T-helper 9 cell (primary cell): ENCODE results near the gene AZIN2.
A peak's percentile ranks its signal among the peaks of the same experiment; 100 is the strongest.
"Not testable (repeated sequence)": the region's sequence is repeated elsewhere in the genome, so short reads cannot be mapped to it uniquely, and the experiment has no call there.

Experiments
- DNase-seq: peaks from one replicate; pipeline ENCODE4 v3.0.0-alpha.2; 2020

Gene AZIN2

DNA sequence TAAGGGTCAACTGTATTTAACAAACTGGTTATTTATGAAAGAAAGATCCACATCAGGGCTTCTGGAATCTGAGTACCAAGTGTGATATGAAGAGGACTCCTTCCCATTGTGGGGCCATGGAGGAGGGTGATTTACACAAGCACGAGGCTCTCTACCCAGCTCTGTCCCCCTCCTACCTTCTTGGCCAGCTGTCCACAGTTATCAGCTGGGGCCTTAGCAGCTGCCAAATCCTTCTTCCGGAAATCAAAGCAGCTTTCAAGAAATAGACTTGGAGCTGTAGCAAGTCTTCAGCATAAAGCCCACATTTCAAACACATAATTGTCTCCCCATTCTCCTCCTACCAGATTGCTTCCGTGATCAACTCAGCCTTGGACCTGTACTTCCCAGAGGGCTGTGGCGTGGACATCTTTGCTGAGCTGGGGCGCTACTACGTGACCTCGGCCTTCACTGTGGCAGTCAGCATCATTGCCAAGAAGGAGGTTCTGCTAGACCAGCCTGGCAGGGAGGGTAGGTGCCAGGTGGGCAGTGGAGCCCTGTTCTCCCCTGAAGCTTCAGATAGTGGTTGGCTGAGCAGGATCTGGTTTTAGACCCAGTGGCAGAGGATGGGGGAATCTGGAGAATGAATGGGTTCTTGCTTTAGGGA is 15.5 kb downstream of the AZIN2 start:
- DNase-seq: no peak

DNA sequence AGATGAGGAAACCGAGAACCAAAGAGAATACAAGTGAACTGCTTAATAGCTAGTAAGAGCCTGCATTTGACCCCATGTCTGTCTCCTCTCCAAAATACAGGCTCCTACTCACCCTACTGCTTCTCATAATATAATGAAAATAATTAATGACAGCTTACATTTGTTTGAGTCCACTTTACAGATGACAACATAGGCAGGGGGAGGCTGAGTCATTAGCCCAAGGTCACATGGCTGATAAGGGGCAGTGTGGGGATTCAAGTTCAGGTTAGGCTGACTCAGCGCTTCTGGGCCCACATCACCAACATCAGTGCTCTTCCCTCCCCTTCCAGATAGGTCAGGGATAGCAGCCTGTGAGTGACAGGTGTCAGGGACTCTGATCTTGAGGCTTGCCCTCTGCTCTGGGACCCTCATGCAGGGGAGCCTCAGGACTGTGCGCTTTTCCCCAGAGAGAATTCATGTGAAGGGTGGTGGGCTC is 16.2 kb downstream of the AZIN2 start:
- DNase-seq: no peak

- no peak for DNase-seq
Observed at GRCh38 chr1:33097762-33098161, 16.8 kb downstream of the AZIN2 start.

GRCh38 chr1:33098371-33098770 is 17.4 kb downstream of the AZIN2 start:
- no peak for DNase-seq

DNA sequence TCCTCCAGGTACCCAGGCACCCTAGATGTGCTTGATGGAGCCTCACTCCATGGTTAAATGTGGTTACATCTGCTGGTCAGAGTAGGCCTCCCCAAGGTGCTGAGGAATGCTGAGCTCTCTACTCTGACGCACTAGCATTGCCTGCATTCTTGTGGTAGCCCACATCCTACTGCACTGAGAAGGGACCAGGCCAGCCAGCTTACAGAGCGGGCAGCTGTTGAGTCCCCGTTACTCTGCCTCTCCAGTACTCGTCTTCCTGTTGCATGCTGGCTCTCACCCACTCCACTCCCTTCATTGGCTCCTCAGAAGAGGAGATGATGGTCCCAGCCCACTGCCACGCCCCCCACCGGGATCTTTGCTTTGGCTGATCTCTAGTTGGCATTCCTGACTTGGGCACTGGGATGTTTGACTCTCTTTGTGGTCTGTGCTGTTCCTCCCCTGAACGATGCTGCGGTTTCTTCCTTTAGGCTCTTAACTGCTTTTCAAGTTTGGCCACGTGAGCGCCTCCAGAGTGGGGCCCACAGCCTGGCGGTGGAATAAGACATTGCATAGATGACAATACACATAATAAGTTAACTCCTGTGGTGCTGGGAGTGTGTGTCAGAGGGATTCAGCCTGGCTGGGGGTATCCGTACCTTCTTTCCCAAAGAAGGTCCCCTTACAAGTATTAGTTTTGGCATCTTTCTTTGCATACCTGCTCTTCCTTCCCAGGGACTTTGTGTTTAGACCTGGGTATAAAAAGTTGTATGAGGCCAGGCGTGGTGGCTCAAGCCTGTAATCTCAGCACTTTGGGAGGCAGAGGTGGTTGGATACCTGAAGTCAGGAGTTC is 18.6 kb downstream of the AZIN2 start:
- DNase-seq: peak; percentile 54

- DNase-seq: not testable (repeated sequence)
Observed at GRCh38 chr1:33100119-33100415, 19.1 kb downstream of the AZIN2 start.

- DNase-seq: no peak
Observed at GRCh38 chr1:33110477-33110876, 29.5 kb downstream of the AZIN2 start.

GRCh38 chr1:33111965-33112364 is 31.0 kb downstream of the AZIN2 start:
- DNase-seq: no peak

DNA sequence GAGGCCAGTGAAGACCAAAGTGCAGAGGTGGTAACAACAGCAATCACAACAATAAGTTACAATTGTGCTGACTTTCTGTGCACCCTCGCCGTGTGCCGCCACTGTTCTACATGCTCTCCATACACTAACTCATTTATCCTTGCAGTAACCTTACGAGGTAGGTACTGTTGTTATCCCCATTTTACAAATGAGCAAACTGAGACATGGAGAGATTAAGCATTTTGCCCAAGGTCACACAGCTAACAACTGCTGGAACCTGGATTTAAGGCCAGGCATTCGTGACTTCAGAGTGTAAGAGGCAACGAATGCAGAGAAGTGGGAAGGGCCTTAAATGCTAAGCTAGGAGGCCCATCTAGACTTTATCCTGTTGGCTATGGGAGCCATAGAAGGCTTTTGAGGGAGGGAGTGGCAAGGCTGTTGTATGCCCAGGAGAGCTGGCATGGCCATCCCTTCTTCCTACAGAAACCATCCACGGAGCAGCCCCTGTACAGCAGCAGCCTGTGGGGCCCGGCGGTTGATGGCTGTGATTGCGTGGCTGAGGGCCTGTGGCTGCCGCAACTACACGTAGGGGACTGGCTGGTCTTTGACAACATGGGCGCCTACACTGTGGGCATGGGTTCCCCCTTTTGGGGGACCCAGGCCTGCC is 36.6 kb downstream of the AZIN2 start:
- DNase-seq: no peak

DNA sequence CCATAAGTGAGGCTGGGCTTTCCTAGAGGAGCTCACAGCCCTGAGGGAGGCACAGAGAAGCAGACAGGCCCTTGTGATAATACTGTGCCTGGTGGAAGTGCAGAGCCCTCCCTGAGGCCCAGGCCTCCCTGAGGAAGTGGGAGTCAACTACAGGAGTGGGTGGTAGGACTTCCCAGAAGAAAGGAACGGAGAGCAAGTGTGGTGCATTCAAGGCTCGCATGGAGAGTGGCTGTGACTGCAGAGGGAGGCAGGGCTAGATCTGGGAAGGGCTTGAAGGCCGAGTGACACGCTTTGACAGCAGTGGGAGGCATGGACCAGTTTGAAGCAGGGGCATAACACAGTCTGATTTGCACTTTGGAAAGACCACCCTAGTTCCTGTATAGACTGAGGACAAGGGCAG is 37.3 kb downstream of the AZIN2 start:
- DNase-seq: no peak

DNA sequence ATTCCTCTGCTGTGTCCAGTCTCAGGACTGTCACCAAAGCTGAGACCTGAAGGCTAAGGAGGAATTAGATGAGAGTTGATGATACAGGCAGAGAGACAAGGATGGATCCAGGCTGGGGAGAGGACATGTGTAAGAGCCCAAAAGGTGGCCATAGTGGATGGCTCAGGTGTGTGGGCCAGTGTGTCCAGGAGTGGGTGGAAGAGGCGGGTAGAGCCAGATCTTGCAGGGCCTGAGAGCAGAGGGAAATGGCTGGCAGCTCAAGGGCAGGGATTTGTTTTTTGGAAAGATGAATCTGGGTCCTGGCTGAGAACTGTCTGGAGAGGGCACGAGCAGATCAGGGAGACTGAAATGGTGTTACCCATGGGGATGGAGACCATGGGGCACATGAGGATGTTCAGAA is 38.1 kb downstream of the AZIN2 start:
- no peak for DNase-seq

DNA sequence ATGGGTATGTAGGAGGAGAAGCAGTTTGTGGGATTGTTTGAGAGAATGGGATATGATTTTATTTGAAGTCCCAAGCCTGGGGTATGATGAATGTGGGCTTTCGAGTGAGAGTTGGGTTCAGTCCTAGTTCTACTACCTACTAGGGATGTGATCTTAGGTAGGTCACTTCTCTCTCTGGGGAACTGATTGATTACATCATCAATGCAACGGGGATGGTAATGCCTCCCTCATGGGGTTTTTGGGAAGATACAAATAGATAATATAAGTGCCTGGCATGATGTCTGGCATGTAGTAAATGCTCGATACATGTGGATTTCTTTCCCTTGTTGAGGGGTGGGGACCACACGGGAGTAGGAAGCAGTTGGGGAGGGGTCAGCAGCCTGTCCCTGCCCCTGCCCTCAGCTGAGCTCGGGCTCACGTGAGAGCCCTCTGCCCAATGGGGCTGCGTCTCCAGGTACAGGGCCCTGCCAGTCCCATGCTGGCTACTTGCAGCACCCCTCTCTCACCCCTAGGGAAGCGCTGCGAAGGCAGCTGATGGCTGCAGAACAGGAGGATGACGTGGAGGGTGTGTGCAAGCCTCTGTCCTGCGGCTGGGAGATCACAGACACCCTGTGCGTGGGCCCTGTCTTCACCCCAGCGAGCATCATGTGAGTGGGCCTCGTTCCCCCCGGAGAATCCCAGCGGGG is 38.7 kb downstream of the AZIN2 start:
- no peak for DNase-seq

DNA sequence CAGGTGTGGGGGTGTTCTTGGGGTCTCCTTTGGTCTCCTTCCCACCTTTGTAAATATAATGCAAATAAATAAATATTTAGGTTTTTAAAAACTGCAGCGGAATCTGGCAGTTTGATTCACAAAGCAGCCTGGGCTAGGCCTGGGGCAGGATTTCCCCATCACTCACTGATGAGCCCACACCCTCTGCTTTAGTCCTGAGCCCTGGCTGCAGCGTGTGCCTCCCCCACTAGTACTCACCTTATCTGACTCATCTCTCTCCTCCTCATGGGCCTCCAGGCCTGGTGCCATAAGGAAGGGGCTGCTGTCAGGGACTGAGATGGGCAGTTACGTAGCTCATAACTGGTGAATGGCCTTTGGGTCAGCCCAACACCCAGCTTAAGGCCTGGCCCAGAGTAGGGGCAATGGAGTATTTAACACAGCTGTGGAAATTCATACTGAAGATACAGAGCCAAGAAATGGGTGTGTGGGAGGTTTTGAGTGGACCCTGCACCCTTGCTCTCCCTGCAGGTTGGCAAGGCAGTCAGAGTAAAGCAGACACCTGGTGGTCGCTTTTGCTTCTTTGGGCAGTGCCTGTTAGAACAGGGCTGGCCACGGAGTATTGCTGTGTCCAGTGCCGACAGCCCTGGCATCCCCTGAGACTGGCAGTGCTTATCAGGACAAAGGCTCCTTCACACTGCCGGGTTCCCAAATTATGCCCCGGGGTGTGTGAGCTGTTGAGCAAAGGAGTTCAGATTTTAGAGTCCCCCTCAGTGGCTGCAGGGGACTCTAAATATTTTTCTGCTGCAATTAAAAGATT is 39.7 kb downstream of the AZIN2 start:
- DNase-seq: no peak

- no peak for DNase-seq
Observed at GRCh38 chr1:33121728-33122127, 40.8 kb downstream of the AZIN2 start.

- no peak for DNase-seq
Observed at GRCh38 chr1:33122483-33123178, 41.7 kb downstream of the AZIN2 start.

DNA sequence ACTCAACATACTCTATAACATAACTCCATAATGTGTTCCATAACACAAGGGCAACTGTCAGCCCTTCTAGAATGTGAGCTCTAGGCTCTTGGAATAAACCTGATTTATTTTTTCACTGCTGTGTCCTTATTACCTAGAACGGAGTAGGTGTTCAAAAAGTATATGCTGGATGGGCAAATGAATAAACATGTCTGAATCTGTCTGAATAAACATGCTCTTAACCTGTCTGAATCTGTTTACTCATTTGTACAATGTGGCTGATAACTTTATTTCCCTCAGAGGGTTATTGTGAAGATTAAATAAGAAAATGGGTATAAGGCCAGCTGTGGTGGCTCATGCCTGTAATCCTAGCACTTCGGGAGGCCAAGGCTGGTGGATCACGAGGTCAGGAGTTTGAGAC is 42.3 kb downstream of the AZIN2 start:
- no peak for DNase-seq

- not testable (repeated sequence) for DNase-seq
Observed at GRCh38 chr1:33124647-33125046, 43.7 kb downstream of the AZIN2 start.

DNA sequence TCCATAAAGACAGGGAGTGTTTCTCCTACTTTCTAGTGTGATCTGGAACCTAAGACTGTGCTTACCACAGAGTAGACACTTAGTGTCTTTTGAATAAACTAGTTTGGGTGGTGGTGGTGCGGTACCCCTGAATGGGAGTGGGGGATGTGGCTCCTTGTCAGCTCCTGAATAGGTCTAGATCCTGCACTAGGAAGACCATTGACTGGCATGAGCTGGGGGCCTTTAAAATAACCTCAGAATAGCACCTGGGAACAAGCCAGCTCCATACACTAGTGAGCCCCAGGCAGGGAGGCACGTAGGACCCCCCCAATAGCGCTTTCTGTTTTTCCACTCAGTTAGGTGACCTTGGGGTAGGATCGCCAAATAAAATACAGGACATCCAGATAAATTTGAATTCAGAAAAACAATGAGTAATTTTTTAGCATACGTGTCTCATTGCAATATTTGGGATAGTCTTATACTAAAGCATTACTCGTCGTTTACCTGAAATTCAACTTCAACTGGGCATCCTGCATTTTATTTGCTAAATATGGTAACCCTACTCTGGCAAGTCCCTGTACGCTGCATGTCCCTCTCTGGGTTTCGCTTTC is 45.6 kb downstream of the AZIN2 start:
- no peak for DNase-seq

DNA sequence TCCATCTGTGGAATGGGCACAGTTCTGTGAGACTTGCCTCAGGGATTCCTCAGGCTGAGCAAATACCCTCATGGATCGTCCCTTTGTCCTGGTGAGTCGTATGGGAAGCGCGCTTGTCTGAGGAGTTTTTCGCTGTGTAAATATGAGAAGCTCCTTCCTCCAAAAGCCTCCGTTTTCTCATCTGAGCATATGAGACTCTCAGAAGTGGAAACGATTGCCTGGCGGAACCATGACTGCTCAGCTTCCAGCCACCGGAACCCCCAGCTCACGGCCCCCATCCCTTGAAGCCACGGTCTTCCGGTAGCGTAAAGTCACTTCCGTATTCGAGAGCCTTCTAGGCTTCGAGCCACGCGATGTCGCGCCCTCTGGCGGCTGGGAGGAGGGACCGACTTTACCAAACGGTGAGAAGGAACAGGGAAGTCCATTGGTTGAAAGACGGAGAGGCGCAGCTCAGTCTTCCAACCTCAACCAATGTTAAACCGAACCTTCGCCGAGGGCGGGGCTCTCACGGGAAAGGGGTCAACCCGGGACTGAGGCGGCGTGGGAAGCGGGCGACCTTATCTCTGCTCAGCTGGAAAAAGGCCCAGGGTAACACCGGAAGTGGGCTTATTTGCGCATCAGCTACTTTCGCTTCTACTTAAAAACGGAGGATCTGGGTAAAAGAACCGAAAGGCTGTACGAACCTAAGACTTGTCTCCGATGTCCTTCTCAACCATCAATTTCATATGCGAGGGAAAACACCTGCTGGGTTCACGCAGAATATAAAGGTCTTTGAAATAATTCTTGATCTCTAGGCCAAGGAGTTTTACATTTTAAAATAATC is 46.3 kb downstream of the AZIN2 start:
- DNase-seq: peak; percentile 97

DNA sequence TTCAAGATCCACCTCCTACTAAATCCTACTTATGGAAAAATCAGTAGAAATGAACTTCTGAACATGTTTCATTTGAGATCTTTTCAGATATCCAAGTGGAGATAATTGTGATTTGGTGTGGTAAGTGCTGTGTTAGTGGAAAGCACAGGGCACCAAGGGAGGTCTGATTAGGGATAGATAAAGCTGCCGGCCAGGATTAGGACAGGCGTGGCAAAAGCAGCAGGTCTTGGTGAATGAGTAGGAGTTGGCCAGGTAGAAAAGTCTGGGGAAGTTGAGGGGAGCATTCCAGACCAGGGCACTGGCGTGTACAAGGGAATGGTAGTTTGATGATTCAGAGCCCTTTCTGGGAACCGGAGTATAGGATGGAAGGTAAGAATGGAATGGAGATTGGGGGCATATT is 47.8 kb downstream of the AZIN2 start:
- DNase-seq: no peak

- DNase-seq: no peak
Observed at GRCh38 chr1:33130297-33130696, 49.3 kb downstream of the AZIN2 start.
